Measurements from ENCODE around the gene USP9Y. TPM values are rescaled to one million over a fixed set of nuclear protein-coding genes. Genes with fewer than 3 reads are reported as not detected.
A peak's percentile ranks its signal among the peaks of the same experiment; 100 is the strongest.

USP9Y gene
- polyA plus RNA-seq, 1 experiment, result 20.9 TPM

DNA sequence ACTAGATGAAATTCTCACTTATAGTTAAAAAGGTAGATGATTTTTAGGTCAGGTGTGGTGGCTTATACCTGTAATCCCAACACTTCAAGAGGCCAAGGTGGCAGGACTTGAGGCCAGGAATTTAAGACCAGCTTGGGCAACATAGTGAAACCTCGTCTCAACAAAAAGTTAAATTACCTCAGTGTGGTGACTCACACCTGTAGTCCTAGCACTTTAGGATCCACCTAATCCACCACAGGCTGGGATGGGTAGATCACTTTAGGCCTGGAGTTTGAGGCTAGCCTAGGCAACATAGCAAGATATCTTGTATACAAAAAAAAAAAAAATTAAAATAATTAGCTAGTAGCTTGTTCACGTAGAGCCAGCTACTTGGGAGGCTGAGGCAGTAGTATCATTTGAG, 140.3 kb downstream of the USP9Y start:
- Histone ChIP-seq H3K4me3 (ENCODE audit: low read depth, low read length) (no peak overlapping the region), H3K27me3 (ENCODE audit: control insufficient read depth, insufficient read depth, low read length) (no peaks in the 10 kb centered on the region), H3K36me3 (ENCODE audit: control insufficient read depth, insufficient read depth, low read length) (peaks cover 3% of the 10 kb centered on the region; the same call in 1 of the 2 replicates)
- no peak for DNase-seq (ENCODE audit: low read depth)
- ChIA-PET CTCF (interaction anchor here (0.8 kb wide), 1 partner anchor 17 kb away, joined by 3 read pairs; no protein-coding TSS in a partner anchor), POLR2A (no interaction called here)
- TF ChIP-seq, protein P1, sequence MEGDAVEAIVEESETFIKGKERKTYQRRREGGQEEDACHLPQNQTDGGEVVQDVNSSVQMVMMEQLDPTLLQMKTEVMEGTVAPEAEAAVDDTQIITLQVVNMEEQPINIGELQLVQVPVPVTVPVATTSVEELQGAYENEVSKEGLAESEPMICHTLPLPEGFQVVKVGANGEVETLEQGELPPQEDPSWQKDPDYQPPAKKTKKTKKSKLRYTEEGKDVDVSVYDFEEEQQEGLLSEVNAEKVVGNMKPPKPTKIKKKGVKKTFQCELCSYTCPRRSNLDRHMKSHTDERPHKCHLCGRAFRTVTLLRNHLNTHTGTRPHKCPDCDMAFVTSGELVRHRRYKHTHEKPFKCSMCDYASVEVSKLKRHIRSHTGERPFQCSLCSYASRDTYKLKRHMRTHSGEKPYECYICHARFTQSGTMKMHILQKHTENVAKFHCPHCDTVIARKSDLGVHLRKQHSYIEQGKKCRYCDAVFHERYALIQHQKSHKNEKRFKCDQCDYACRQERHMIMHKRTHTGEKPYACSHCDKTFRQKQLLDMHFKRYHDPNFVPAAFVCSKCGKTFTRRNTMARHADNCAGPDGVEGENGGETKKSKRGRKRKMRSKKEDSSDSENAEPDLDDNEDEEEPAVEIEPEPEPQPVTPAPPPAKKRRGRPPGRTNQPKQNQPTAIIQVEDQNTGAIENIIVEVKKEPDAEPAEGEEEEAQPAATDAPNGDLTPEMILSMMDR (IDR thresholded peaks at IDR 0.05; ENCODE audit: insufficient read depth, low read depth, low read length), result no peak

DNA sequence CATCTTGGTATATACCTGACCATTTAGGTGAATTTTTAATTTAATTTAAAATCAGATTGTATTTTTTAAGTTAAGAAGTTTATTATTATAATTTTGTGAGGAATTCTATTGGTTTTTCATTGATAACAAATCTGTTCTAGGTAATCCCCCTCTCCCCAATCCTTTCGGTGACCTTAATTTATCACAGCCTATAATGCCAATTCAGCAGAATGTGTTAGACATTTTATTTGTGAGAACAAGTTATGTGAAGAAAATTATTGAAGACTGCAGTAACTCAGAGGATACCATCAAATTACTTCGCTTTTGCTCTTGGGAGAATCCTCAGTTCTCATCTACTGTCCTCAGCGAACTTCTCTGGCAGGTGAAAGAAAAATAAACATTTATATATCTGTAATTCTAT, 145.8 kb downstream of the USP9Y start:
- POLR2A ChIA-PET, result no interaction called here
- CTCF ChIA-PET, result no interaction called here
- no peaks in the 10 kb centered on the region for H3K27me3 ChIP-seq (ENCODE audit: control insufficient read depth, insufficient read depth, low read length)
- TF ChIP-seq, protein P1 (IDR thresholded peaks at IDR 0.05; ENCODE audit: insufficient read depth, low read depth, low read length), result no peak
- H3K4me3 ChIP-seq (ENCODE audit: low read depth, low read length), result no peak overlapping the region
- DNase-seq (ENCODE audit: low read depth), result no peak
- no peaks in the 10 kb centered on the region for H3K36me3 ChIP-seq (ENCODE audit: control insufficient read depth, insufficient read depth, low read length)

DNA sequence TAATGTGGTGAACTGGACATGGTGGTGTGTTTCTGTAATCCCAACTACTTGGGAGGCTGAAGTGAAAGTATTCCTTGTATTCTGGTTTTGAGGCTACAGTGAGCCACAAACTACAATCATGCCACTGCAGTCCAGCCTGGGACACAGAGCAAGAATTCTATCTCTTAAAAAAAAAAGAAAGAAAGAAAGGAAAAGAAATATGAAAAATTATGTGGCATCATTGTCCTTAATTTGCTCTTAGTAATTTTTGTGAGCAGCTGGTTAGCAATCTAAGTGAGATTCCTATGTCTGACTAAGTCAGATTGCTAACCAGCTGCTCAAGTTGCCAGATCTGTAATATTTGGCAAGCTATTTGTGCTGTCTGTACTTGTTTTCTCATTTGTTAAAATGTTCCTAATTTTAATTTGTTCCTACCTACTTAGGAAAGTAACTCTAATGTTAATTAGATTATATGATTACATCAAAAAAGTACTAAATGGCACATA, 154.8 kb downstream of the USP9Y start:
- DNase-seq (ENCODE audit: low read depth), result peak; percentile 2
- peaks cover 3% of the 10 kb centered on the region; the same call in 1 of the 2 replicates for H3K36me3 ChIP-seq (ENCODE audit: control insufficient read depth, insufficient read depth, low read length)
- no peak overlapping the region for H3K4me3 ChIP-seq (ENCODE audit: low read depth, low read length)
- ChIA-PET CTCF (no interaction called here), POLR2A (no interaction called here)
- H3K27me3 ChIP-seq (ENCODE audit: control insufficient read depth, insufficient read depth, low read length), result no peaks in the 10 kb centered on the region
- TF ChIP-seq, protein P1 (IDR thresholded peaks at IDR 0.05; ENCODE audit: insufficient read depth, low read depth, low read length), result no peak

DNA sequence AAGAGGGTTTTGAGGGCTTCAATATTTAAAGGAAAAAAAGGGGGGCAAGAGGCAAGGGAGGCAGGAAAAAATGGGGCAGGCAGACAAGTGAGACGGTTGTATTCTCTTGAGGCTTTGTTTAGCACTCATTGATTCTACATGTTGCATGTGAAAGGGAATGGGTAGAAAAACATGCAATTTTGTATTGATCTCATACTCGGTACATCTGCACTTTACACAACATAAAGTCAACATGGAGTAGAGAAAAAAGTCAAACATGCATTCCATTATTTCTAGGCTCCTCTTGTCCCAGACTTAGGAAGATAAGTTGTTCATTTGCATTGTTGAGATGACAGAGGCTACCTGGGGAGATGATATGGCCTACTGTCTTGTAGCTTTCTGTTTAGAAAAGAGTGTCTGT, 166.9 kb downstream of the USP9Y start:
- H3K27me3 ChIP-seq (ENCODE audit: control insufficient read depth, insufficient read depth, low read length), result no peaks in the 10 kb centered on the region
- no peak for DNase-seq (ENCODE audit: low read depth)
- CTCF ChIA-PET, result no interaction called here
- H3K36me3 ChIP-seq (ENCODE audit: control insufficient read depth, insufficient read depth, low read length), result no peaks in the 10 kb centered on the region
- POLR2A ChIA-PET, result no interaction called here
- H3K4me3 ChIP-seq (ENCODE audit: low read depth, low read length), result no peak overlapping the region
- TF ChIP-seq, protein P1 (IDR thresholded peaks at IDR 0.05; ENCODE audit: insufficient read depth, low read depth, low read length), result no peak

DNA sequence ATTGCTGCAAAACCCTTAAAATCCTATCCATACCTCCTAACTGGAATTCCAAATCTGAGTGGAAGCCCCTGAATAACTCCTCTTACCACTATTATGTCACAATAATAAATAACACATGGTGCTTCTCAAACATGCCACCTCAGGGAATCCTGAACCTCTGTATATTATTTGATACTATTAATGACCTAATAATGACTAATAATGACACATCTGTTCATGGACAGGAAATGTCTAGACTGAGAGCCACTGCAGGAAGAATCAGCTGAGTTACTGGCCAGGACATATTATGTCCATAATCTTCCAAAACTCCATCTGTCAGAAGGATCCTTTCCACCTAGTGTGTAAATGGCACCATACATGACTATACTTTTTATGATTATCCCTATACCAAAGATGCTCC, 195.9 kb downstream of the USP9Y start:
- Histone ChIP-seq H3K36me3 (ENCODE audit: control insufficient read depth, insufficient read depth, low read length) (no peaks in the 10 kb centered on the region), H3K4me3 (ENCODE audit: low read depth, low read length) (no peak overlapping the region), H3K27me3 (ENCODE audit: control insufficient read depth, insufficient read depth, low read length) (no peaks in the 10 kb centered on the region)
- TF ChIP-seq, protein P1 (IDR thresholded peaks at IDR 0.05; ENCODE audit: insufficient read depth, low read depth, low read length), result no peak
- ChIA-PET CTCF (no interaction called here), POLR2A (no interaction called here)
- DNase-seq (ENCODE audit: low read depth), result no peak
